SK-N-MC (cell line): ENCODE results near the gene OTX1.

Experiments used
- EZH2 ChIP-seq: fragments of 200-600 bp; sonication (generic); IDR thresholded peaks from one replicate; pipeline ENCODE4 v1.6.1; 2017; ENCODE audit warnings: antibody characterized with exemption
- FOXP2 ChIP-seq: optimal IDR thresholded peaks from 2 replicates; pipeline ENCODE3; 2011; ENCODE audit warnings: mild to moderate bottlenecking, moderate library complexity; ENCODE audit not compliant: insufficient read depth; ENCODE audit errors: extremely low read length, control extremely low read depth
- POLR2AphosphoS5 ChIP-seq: IDR thresholded peaks from 2 replicates; pipeline ENCODE4 v1.6.1; 2012; ENCODE audit warnings: mild to moderate bottlenecking, low read depth, low read length, borderline replicate concordance

DNA sequence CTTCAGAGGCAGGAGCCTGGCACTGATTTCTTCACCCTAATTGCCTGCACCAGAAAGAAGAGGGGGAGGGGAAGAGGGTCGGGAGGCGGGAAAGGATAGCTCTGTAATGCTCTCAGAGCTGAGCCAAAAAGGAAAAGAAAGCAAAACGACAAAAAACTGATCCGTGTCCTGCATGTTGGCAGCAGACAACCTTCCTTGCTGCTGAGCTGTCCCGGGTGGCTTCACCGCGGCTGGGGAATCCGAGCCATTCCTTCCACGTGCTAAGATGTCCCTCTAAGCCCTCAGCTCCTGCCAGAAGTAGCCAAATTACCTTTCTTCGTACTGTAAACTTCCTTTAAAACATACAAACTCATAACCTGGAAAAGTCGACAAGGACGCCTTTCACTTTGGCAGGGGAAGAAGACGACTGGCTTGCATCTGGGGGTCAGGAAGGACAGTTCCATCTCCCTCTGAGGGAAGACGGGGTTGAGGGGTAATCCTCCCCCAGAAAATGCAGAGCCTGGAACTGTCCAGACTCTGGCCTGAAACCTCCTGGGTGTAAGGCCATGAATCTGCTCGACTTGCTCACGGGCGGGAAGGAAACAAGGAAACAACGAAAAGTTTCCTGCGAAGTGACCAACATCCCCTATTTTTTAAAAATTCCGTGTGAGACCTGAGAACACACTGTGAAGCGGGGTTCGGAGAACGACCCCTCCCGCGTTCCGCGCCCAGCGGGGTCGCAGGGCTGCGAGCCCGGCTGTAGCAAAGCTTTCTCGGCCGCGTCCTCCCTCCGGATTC, 7.7 kb downstream of the OTX1 start:
- TF ChIP-seq EZH2: no peak
- TF ChIP-seq POLR2AphosphoS5: no peak
- TF ChIP-seq FOXP2: no peak
